Measurements from ENCODE around the gene SCARB1.
A peak's percentile ranks its signal among the peaks of the same experiment; 100 is the strongest.

GRCh38 chr12:124906606-124907261, 43.1 kb upstream of the SCARB1 start:
- TF ChIP-seq, protein P1, sequence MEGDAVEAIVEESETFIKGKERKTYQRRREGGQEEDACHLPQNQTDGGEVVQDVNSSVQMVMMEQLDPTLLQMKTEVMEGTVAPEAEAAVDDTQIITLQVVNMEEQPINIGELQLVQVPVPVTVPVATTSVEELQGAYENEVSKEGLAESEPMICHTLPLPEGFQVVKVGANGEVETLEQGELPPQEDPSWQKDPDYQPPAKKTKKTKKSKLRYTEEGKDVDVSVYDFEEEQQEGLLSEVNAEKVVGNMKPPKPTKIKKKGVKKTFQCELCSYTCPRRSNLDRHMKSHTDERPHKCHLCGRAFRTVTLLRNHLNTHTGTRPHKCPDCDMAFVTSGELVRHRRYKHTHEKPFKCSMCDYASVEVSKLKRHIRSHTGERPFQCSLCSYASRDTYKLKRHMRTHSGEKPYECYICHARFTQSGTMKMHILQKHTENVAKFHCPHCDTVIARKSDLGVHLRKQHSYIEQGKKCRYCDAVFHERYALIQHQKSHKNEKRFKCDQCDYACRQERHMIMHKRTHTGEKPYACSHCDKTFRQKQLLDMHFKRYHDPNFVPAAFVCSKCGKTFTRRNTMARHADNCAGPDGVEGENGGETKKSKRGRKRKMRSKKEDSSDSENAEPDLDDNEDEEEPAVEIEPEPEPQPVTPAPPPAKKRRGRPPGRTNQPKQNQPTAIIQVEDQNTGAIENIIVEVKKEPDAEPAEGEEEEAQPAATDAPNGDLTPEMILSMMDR (IDR thresholded peaks at IDR 0.05; ENCODE audit: extremely low read depth in 1 of 2, insufficient read depth in 1 of 2, low read depth in 1 of 2, low read length in 2 of 2), result peak; percentile 90 to 97
- peak; percentile 22 for TF ChIP-seq POLR2A (IDR thresholded peaks at IDR 0.05; ENCODE audit: low read depth, low read length)
- no peak for TF ChIP-seq MAX (IDR thresholded peaks at IDR 0.05; ENCODE audit: insufficient read depth, insufficient read length)
